Bone marrow (tissue), 2 donors: ENCODE results near the gene IDH1.
"Not testable (repeated sequence)": the region's sequence is repeated elsewhere in the genome, so short reads cannot be mapped to it uniquely, and the experiment has no call there.

Experiments used
- DNase-seq, 2 donors: peaks; one replicate each; lab custom pipeline; 2025; lab: John Stamatoyannopoulos, UW

The IDH1 gene

DNA sequence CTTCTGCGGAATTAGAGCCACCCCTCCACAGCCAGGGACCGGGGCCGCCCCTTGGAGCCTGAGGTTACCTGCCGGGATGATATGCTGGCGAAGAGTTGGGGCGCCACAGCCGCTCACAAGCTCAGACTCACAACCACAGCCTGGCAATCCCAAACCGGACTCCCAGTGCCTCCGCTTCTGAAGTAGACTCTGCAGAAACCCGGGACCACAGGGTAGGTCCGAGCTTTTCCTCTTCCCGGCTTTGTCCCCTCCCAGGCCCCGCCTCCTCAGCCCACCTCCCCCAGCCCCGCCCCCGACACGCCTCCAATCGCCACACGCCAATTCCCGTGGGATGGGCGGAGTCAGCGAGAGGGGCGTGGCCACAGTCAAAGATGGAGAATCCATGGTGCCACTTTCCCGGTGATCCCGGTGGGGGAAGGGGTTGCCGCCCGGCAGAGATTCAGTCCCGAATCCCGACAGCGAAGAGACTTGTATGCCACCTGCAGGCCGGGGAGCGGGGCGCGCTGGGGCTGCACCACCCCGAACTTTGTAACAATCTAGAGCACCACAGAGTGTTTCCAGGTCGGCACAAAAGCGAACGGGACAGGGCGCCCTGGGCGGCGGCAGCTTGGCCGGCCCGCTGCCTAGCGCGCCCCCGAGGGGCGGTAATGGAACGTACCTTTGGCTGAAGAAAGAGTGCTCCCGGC is at the start of gene IDH1:
Gene IDH1 (minus strand): TSS at position 201 of the 686 bp plus-strand sequence. CDS start 3,520 bp downstream, outside the sequence.
- DNase-seq: peak; percentile 85 to 95

DNA sequence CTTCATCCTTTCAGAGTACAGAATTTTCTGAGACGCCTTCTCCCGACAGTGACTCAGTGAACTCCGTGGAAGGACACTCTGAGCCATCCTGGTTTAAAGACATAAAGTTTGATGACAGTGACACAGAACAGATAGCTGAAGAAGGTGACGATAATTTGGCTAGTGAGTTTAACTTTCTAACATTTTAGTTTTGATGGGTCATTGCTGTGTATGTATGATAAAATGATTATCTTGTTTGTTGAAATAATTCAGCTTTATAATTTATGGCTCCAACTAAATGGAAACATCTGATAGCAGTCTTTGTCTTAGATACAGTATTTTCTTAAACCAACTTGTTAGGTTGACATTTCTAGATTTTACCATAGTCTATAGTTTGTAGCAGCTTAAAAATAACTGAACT is 49.3 kb upstream of the IDH1 start:
- DNase-seq: no peak

DNA sequence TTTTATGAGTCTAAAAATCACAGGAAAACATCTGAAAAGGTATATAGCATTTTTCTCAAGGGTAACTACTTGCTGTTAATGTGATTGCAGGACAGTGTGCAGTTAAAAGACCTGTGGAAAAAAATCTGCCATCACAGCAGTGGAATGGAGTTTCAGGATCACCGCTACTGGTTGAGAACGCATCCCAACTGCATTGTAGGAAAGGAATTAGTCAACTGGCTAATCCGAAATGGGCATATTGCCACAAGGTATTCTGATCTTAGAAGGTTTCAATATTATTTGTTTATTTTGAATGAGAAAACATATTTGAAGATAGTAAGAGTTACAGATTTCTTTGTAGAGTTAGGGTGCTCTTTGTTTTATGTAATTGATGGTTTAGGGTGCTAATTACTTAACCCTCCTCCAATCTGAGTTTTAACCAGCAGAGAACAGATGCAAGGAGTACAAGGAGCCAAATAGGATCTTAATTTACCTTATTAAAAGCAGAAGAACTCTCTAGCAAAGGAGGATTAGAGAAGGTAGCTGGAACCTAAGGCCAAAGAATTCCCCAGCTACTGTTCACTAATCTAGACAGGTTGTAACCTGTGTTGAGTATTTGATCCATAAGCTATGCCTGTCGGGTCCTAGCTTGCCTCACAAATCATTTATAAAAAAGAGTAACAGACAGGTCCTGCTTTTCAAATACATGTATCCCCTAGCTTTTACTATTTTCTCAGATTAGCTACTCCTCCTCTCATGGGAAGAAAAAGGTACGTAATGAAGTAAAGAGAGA is 46.2 kb upstream of the IDH1 start:
- no peak for DNase-seq

DNA sequence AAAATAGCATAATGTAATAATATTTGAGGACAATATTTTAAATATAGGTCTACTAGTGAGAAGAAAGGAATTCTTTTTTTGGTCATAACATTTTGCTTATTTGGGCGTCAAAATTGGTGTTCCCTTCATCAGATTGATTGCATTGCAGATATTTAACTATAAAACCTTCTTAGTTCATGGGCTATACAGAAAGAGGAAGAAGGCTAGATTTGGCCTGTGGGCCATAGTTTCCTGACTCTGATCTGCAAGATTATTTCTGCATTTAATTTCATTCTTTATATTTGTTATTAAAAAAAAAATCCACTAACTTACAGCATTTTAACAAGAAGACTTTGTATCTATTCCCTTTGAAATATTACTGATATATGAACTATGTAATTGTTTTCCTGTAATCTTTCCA is 43.1 kb upstream of the IDH1 start:
- no peak for DNase-seq

DNA sequence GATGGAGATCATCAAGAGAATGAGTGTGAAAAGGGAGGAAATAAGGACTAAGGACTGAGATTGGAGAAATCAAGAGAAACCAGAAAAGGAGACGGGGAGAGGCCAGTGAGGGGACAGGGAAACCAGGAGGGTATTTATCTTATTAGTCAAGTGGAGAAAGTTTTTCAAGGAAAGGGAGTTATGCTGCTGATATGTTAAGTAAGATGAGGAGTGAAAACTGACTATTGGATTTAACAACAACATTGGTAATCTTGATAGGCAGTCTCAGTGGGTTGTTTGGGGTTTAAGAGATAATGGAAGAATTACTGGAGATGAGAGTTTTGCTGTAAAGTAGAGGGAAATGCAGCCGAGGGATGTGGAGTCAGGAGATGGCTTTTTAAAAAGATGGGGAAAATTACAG is 41.7 kb upstream of the IDH1 start:
- no peak for DNase-seq

DNA sequence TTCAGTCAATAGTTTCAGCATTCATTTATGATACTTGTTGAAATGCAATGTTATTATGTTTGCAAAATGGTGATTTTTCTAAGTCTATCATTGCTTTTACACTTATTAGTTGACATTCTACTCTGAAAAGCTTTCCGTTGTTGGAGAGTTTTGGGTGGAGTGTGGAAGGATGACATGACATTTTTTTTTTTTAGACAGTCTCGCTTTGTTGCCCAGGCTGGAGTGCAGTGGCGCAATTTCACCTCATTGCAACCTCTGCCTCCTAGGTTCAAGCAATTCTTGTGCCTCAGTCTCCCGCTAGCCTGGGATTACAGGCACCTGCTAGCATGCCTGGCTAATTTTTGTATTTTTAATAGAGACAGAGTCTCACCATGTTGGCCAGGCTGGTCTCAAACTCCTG is 41.0 kb upstream of the IDH1 start:
- DNase-seq: no peak

DNA sequence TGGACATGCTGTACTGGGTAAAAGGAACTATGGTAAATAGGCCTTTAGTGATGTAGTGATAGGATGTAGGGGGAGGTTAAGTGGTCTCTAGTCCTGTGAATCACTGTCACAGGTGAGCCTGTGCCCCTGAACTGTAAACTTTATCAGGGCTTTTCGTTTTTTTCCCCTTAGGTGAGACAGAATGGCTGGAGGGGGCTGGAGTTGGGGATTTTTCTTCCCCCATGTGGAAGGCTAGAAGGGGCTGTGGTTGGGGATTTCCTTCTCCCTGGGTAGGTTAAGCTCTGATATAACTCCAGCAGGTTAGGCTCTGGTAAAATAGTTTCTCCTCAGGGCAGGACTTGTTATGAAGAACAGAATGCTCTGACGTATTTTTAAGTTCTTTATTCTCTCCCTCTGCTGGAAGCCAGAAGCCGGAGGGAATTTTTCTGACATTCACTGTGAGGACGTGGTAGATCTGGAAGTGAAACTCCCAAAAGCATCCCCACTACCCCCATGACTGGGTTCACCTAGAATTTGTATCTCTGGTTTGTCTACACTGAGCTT is 39.7 kb upstream of the IDH1 start:
- no peak for DNase-seq

DNA sequence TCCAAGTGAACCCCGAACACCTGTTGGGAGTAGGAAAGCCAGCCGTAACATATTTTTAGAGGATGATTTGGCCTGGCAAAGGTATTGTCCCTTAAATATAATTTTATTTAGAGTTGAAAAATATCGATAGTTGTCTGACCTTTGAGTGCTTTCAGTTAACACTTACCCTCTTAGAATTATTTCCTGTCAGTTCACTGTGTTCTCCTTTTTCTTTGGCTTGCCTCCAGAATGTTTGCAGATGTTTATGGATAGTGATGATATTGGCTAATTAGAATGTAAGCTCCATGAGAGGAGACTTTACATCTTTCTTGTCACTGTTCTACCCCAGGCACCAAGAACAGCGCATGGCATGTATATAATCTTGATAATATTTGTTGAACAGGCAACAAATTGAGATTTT is 31.0 kb upstream of the IDH1 start:
- DNase-seq: peak in 1 of 2 donors; percentile 55

DNA sequence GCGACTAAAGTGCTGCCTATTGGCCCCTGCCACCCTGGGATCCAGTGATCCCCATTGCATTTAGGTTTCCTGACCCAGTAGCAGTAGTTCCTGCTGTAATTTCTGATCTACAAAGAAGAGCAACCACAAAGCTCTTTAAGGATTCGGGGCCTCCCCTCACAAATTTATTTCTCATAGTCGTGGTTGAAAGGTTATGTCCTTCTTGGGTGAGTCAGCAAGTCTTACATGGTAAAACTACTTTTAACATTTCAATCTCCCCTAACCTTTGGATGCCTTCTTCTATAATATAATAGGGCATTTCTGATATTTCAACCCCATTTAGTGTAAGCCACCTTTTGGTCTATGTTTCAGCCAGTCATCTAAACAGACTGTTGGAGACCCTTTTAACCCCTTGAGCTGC is 26.1 kb upstream of the IDH1 start:
- peak in 1 of 2 donors; percentile 24 for DNase-seq

DNA sequence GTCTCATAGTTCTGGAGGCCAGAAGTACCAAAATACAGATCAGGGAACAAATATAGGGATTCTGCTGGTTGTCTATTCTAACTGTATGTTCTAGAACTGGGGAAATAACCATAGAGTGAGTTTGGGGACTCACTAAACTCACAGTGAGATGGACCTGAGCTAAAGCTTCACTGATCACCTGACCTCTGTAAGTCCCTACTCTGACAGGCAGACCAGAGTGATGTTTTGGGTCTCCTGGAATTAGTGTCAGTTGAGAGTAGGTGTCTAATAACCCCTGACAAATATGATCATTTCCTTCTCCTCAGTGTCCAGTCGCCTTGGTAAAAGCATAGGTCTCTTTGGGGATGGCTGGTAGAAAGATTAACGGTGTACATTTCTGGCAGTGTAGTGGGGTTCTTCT is 25.4 kb upstream of the IDH1 start:
- no peak for DNase-seq

DNA sequence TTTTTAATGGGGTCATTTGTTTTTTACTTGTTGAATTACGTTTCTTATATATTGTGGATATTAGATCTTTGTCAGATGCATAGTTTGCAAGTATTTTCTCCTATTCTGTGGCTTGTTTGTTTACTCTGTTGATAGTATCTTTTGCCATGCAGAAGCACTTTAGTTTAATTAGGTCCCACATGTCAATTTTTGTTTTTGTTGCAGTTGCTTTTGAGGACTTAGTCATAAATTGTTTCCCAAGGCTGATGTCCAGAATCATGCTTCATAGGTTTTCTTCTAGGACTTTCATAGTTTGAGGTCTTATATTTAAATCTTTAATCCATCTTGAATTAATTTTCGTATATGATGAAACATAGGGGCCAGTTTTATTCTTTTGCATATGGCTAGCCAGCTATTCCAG is 24.4 kb upstream of the IDH1 start:
- no peak for DNase-seq

DNA sequence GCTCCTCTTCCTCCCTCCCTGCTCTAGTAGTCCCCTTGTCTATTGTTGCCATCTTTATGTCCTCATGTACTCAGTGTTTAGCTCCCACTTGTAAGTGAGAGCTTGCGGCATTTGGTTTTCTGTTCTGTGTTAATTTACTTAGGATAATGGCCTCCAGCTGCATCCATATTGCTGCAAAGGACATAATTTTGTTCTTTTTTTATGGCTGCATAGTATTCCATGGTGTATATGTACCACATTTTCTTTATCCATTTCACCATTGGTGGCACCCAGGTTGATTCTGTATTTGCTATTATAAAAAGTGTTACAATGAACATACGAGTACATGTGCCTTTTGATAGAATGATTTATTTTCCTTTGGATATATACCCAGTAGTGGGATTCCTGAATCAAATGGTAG is 23.7 kb upstream of the IDH1 start:
- DNase-seq: no peak

DNA sequence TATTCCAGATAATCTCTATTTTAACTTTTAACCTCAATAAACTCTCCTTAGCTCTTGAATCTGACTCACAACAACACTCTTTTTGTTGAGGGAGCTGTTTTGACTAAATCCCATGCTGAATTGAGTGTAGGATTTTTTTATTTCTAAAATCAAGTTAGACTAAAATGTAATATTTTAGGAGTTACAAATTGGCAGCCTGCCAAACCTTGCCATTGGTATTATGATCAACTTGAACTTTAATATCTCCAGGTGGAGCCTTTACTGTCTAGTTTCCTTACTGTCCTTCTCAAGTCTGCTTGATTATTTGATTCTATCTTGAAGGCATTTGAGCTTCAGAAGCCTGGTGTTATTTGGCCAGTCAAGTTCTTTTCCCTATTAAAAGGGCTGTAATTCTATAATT is 19.9 kb upstream of the IDH1 start:
- no peak for DNase-seq

DNA sequence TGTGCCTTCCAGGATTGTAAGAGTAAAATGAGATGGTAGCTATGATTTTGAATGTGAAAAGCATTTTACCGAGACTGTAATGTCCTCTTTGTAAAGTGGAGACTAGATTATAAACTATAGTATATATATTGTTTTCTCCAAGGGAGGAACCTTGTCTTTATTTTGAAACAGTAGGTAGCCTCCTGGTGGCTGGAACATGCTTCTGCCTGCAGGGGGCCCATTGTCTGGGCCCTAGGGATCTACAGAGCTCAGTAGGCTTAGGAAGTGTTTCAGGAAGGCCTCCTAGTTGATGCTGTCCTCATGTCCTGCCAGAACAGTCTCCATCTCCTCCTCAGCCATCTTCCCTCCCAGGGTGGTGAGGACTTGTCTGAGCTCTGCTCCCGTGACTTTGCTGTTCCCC is 14.2 kb upstream of the IDH1 start:
- DNase-seq: no peak

DNA sequence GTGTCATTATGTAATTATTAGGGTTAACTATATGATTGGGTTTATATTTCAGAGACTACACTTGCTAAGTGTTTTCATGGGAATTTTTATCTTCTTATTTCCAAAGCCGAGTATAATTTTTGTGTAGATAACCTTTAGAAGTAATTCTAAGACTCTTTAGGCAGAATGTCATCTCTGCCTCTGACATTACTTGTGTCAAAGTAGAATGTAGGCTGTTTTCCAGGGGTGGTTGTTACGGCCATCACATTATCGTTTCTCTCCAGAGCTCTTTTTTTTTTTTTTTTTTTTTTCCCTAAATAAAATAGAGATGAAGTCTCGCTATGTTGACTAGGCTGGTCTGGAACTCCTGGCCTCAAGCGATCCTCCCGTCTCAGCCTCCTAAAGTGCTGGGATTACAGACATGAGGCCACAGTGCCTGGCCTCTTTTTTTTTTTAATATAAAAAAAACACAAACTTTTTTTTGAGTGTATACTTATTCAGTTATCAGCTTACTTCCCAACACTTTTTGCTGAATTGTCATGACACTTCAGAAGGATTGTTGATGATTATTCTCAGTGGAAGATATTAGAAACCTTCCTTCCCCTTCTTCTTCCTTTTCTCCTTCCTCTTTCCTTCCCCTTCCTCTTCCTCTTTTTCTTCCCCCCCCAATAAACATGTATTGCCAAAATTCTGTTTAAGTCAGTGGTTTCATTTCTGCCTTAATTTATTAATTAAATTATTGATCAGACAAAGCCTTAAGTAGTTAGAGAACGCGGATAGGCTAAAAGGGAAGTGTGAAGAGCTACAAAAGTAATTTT is 13.5 kb upstream of the IDH1 start:
- DNase-seq: no peak

DNA sequence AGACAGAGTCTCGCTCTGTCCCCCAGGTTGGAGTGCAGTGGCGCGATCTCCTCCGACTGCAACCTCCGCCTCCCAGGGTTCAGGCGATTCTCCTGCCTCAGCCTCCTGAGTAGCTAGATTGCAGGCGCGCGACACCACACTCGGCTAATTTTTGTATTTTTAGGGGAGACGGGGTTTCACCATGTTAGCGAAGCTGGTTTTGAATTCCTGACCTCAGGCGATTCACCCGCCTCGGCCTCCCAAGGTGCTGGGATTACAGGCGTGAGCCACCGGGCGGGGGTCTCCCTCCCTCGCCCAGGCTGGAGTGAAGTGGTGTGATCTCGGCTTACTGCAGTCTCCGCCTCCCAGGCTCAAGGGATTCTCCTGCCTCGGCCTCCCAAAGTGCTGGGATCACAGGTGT is 12.7 kb upstream of the IDH1 start:
- DNase-seq: not testable (repeated sequence)

DNA sequence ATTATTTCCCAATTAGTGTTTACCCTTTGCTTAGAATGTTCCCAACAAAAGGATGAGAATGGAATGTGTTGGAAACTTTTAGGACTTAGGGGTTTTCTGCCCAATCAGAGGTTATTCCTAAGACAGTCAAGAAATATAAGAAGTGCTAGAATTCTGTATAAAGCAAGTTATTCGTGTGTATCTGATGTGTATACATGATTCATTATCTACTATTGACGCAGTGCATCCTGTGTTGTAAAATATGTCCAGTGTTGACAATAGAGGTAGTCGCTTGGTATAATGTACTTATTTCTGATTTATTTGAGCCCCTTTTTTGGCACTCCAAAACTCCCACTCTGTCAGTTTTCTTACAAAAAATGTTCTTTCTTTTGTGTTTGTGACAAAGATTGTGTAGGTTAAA is 12.1 kb upstream of the IDH1 start:
- no peak for DNase-seq

DNA sequence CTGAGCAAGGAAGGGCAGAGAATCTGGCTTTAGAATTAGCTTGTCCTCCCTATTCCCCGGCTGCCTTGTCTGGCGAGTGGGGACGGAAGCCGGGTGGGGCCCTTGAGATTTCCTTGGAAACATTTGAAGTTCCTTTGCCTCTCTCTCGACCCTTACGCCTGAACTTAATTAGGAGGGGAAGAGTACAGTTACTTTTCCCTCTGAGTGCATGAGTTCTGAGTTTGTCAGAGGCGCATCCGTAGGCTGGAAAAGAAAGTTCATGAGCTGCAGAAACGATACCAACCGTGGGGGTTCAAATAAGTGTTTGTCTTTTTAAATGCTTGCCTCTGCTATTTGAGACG is 11.7 kb upstream of the IDH1 start:
- no peak for DNase-seq

DNA sequence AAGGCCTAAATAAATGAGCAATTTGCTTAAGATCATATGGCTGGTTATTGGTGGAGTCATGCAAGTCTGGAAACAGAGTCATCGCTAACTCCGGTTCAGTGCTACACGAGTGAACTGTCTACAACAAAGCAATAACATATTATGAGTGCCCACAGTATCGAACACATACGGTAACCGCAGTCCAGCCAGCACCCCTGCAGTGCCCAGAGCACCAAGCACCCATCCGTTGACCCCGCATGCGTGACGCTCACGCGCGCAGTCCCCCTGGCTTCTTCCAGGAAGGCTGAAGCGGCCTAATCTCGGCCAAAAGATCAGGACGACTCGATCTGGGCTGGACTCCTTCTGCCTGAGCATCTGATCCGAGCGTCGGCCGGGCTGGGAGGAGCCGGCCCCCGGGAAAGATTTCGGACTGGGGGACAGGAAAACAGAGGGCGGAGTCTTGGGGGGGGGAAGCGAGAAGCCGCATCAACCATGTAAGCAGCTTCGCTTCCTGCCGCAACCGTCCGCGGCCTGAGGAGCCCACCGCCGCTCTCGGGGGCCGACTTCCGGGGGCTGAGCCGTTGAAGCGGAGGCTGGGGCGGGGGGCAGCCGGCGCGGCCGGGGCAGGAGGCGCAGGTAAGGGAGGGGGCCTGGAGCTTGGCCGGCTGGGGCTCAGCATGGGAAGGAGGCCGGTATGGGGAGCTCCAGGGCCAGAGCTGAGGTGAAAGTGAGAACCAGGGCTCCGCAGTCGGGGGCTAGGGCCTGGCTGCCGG is 11.1 kb upstream of the IDH1 start, which contains the start of gene PIKFYVE:
Gene PIKFYVE (plus strand): TSS at position 455 of the 752 bp plus-strand sequence. CDS start 5,265 bp downstream, outside the sequence.
- DNase-seq: peak; percentile 65 to 96

DNA sequence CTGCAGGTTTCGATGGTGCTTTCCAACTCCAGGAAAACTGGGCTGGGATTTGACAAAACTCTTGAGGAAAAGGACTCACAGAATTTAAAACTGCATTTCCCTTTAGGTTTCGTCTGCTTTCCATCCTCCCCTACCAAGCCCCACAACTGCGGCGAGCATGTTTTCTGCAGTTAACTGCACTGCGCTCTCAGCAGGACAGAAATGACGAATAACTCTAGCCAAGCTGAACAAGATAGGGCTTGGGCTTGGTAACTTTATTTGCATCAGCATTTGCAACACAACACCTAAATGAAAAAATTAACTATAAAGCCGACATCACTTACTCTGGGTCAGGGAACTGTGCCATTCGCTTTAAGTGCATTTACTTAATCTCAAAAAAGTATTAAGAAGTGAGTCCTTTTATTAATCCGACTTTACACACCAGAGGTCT is 10.5 kb upstream of the IDH1 start:
- DNase-seq: no peak
